ENCODE results near the gene CEND1.

DNA sequence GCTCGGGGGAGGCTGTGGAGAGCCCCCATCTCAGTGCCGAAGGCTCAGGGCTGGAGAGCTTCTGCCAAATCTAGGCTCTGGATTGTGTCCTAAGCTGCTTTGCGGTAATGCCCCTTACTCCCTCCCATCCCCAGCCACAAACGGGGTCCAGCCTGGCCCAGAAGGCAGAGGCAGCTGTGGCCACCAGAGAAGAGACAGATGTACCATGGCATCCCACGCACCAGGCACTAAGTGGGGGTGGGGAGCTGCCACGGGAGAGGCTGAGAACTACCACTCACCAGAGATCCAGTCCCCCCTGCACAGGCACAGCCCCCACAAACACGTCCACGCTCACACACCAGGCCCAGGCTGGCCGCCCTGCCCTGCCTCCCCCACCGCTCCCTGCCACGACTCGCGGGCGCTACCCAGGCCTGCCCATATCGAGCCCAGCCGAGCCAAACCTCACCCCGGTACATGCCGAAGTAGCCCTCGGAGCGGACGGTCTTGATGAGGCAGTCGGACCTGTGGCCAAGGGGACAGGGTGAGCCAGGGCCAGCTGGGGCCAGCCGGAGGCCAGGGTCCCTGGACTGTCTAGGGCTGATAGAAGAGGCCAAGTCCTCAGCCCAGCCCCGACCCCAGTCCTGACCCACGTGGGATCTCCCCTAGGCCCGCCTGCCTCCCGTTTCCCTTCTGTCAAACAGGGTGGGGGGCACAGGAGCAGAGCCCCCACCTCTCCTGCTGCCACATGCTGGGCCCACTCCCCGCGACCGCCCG is 4.3 kb upstream of the CEND1 start:
- TF ChIP-seq SMC3 (IDR thresholded peaks at IDR 0.05; ENCODE audit: low read depth, low read length) (no peak), RAD21 (IDR thresholded peaks at IDR 0.05; ENCODE audit: low read length) (no peak), RFX5 (IDR thresholded peaks at IDR 0.05; ENCODE audit: low read depth, low read length) (no peak), FOS (IDR thresholded peaks at IDR 0.05; ENCODE audit: low read depth, low read length) (no peak), POLR2A (IDR thresholded peaks at IDR 0.05; ENCODE audit: low read depth, low read length) (no peak)
- TF ChIP-seq, protein P1, sequence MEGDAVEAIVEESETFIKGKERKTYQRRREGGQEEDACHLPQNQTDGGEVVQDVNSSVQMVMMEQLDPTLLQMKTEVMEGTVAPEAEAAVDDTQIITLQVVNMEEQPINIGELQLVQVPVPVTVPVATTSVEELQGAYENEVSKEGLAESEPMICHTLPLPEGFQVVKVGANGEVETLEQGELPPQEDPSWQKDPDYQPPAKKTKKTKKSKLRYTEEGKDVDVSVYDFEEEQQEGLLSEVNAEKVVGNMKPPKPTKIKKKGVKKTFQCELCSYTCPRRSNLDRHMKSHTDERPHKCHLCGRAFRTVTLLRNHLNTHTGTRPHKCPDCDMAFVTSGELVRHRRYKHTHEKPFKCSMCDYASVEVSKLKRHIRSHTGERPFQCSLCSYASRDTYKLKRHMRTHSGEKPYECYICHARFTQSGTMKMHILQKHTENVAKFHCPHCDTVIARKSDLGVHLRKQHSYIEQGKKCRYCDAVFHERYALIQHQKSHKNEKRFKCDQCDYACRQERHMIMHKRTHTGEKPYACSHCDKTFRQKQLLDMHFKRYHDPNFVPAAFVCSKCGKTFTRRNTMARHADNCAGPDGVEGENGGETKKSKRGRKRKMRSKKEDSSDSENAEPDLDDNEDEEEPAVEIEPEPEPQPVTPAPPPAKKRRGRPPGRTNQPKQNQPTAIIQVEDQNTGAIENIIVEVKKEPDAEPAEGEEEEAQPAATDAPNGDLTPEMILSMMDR (conservative IDR thresholded peaks at IDR 0.05; ENCODE audit: low read depth, low read length), result no peak

Measured in IMR-90 (cell line).